ENCODE measurements around the gene KDM4D. TPM values are rescaled to one million over a fixed set of nuclear protein-coding genes. Genes with fewer than 3 reads are reported as not detected.

Gene KDM4D
- total RNA-seq, 1 experiment from 2014 or later = 1.2 TPM

GRCh38 chr11:94938095-94939055 lies 35.1 kb upstream of the KDM4D start:
- no peak for TF ChIP-seq CTCF (IDR thresholded peaks at IDR 0.05; ENCODE audit: insufficient read depth in 1 of 2, low read depth in 1 of 2, low read length in 1 of 2, severe bottlenecking in 1 of 2, unreplicated experiment in 1 of 2)

GRCh38 chr11:94939346-94939745 lies 34.2 kb upstream of the KDM4D start:
- no TSS peak for BruUV-seq (replicated peaks)
- CTCF ChIA-PET = no interaction called here
- intact Hi-C loops (cut with micrococcal nuclease; ENCODE audit: unreplicated experiment) = no loop called here

More at GRCh38 chr11:94938095-94939055, 35.1 kb upstream of the KDM4D start:
- no peaks in the 10 kb centered on the region for H3K9me3 ChIP-seq
- no peaks in the 10 kb centered on the region for H3K4me1 ChIP-seq
- Mint-ChIP-seq H3K4me3 (ENCODE audit: unreplicated experiment) (no peak overlapping the region), H3K36me3 (ENCODE audit: insufficient read depth, unreplicated experiment) (no peaks in the 10 kb centered on the region), H3K4me1 (ENCODE audit: low read depth, unreplicated experiment) (no peaks in the 10 kb centered on the region), H3K9me3 (ENCODE audit: unreplicated experiment) (no peaks in the 10 kb centered on the region), H3K27ac (ENCODE audit: unreplicated experiment) (no peak overlapping the region), H3K27me3 (ENCODE audit: insufficient read depth, unreplicated experiment) (peaks cover 7% of the 10 kb centered on the region)
- ChIA-PET POLR2A (no interaction called here), CTCF (no interaction called here)
- H3K4me3 ChIP-seq (ENCODE audit: low read depth, low read length) = no peak overlapping the region
- no TSS peak for BruUV-seq (replicated peaks)
- no peak for DNase-seq
- intact Hi-C loops (cut with micrococcal nuclease; ENCODE audit: unreplicated experiment) = no loop called here
- no peaks in the 10 kb centered on the region; the same call in none of the 2 replicates for H3K27me3 ChIP-seq (replicated peaks; ENCODE audit: control insufficient read depth, insufficient read depth, low read length)
- H3K36me3 ChIP-seq (ENCODE audit: control insufficient read depth, insufficient read depth, low read length) = no peaks in the 10 kb centered on the region

GRCh38 chr11:94941131-94941530 lies 32.4 kb upstream of the KDM4D start:
- Mint-ChIP-seq H3K4me3 (ENCODE audit: unreplicated experiment) (no peak overlapping the region), H3K4me1 (ENCODE audit: low read depth, unreplicated experiment) (no peaks in the 10 kb centered on the region), H3K9me3 (ENCODE audit: unreplicated experiment) (no peaks in the 10 kb centered on the region), H3K27me3 (ENCODE audit: insufficient read depth, unreplicated experiment) (peaks cover 5% of the 10 kb centered on the region), H3K36me3 (ENCODE audit: insufficient read depth, unreplicated experiment) (no peaks in the 10 kb centered on the region), H3K27ac (ENCODE audit: unreplicated experiment) (no peak overlapping the region)
- no peak for TF ChIP-seq CTCF (IDR thresholded peaks at IDR 0.05; ENCODE audit: insufficient read depth in 1 of 2, low read depth in 1 of 2, low read length in 1 of 2, severe bottlenecking in 1 of 2, unreplicated experiment in 1 of 2)
- no peaks in the 10 kb centered on the region for H3K4me1 ChIP-seq
- no peak overlapping the region for H3K4me3 ChIP-seq (ENCODE audit: low read depth, low read length)
- intact Hi-C loops (cut with micrococcal nuclease; ENCODE audit: unreplicated experiment) = no loop called here
- no TSS peak for BruUV-seq (replicated peaks)
- H3K27me3 ChIP-seq (replicated peaks; ENCODE audit: control insufficient read depth, insufficient read depth, low read length) = no peaks in the 10 kb centered on the region; the same call in none of the 2 replicates
- H3K9me3 ChIP-seq = no peaks in the 10 kb centered on the region
- no peak for DNase-seq
- no peaks in the 10 kb centered on the region for H3K36me3 ChIP-seq (ENCODE audit: control insufficient read depth, insufficient read depth, low read length)
- POLR2A ChIA-PET = no interaction called here
- CTCF ChIA-PET = interaction anchor here (0.7 kb wide), 1 partner anchor 135 kb away, joined by 3 read pairs; no protein-coding TSS in a partner anchor

More at GRCh38 chr11:94939346-94939745, 34.2 kb upstream of the KDM4D start:
- Histone ChIP-seq H3K4me1 (no peaks in the 10 kb centered on the region), H3K4me3 (ENCODE audit: low read depth, low read length) (no peak overlapping the region), H3K9me3 (no peaks in the 10 kb centered on the region), H3K27me3 (replicated peaks; ENCODE audit: control insufficient read depth, insufficient read depth, low read length) (no peaks in the 10 kb centered on the region; the same call in none of the 2 replicates), H3K36me3 (ENCODE audit: control insufficient read depth, insufficient read depth, low read length) (no peaks in the 10 kb centered on the region)
- no peaks in the 10 kb centered on the region for H3K9me3 Mint-ChIP-seq (ENCODE audit: unreplicated experiment)
- no peak for DNase-seq
- POLR2A ChIA-PET = no interaction called here
- no peak overlapping the region for H3K27ac Mint-ChIP-seq (ENCODE audit: unreplicated experiment)
- H3K27me3 Mint-ChIP-seq (ENCODE audit: insufficient read depth, unreplicated experiment) = peaks cover 8% of the 10 kb centered on the region
- H3K4me3 Mint-ChIP-seq (ENCODE audit: unreplicated experiment) = no peak overlapping the region
- no peaks in the 10 kb centered on the region for H3K36me3 Mint-ChIP-seq (ENCODE audit: insufficient read depth, unreplicated experiment)
- TF ChIP-seq CTCF (IDR thresholded peaks at IDR 0.05; ENCODE audit: insufficient read depth in 1 of 2, low read depth in 1 of 2, low read length in 1 of 2, severe bottlenecking in 1 of 2, unreplicated experiment in 1 of 2) = no peak
- no peaks in the 10 kb centered on the region for H3K4me1 Mint-ChIP-seq (ENCODE audit: low read depth, unreplicated experiment)
